H9 (cell line): ENCODE results near the gene ETV7. TPM values are rescaled to one million over a fixed set of nuclear protein-coding genes. Genes with fewer than 3 reads are reported as not detected.

ENCODE experiments used
- DNase-seq: peaks from one replicate; pipeline ENCODE4 v3.0.0-alpha.2; 2017
- H2AFZ ChIP-seq: one replicate; pipeline ENCODE4 v1.6.1; 2013; ENCODE audit warnings: mild to moderate bottlenecking, low read length, control low read depth, moderate library complexity
- H2AK5ac ChIP-seq: 2 replicates; pipeline ENCODE4 v1.6.1; 2013; ENCODE audit warnings: low read length, control low read depth, mixed read lengths; ENCODE audit not compliant: insufficient read length
- H2BK120ac ChIP-seq: one replicate; pipeline ENCODE4 v1.6.1; 2013; ENCODE audit warnings: low read depth, mild to moderate bottlenecking, low read length, control low read depth, inconsistent platforms; ENCODE audit not compliant: poor library complexity, severe bottlenecking
- H2BK12ac ChIP-seq: 2 replicates; pipeline ENCODE4 v1.6.1; 2013; ENCODE audit warnings: low read length, control low read depth, mixed read lengths, low read depth; ENCODE audit not compliant: insufficient read length
- H2BK15ac ChIP-seq: 2 replicates; pipeline ENCODE4 v1.6.1; 2013; ENCODE audit warnings: low read depth, low read length, control low read depth
- H2BK20ac ChIP-seq: one replicate; pipeline ENCODE4 v1.6.1; 2013; ENCODE audit warnings: low read depth, mild to moderate bottlenecking, low read length, control low read depth, inconsistent platforms; ENCODE audit not compliant: poor library complexity, severe bottlenecking
- H2BK5ac ChIP-seq: 2 replicates; pipeline ENCODE4 v1.6.1; 2013; ENCODE audit warnings: low read length, control low read depth, mixed read lengths; ENCODE audit not compliant: insufficient read length
- H3K14ac ChIP-seq: 2 replicates; pipeline ENCODE4 v1.6.1; 2013; ENCODE audit warnings: low read length, control low read depth; ENCODE audit not compliant: insufficient read depth
- H3K18ac ChIP-seq: 2 replicates; pipeline ENCODE4 v1.6.1; 2013; ENCODE audit warnings: low read depth, mild to moderate bottlenecking, mixed read lengths, low read length, control low read depth; ENCODE audit not compliant: insufficient read length
- H3K23ac ChIP-seq: 2 replicates; pipeline ENCODE4 v1.6.1; 2013; ENCODE audit warnings: low read length, control low read depth, mixed read lengths, low read depth; ENCODE audit not compliant: insufficient read length
- H3K23me2 ChIP-seq: 2 replicates; pipeline ENCODE4 v1.6.1; 2013; ENCODE audit warnings: low read depth, mild to moderate bottlenecking, mixed read lengths, low read length, control low read depth; ENCODE audit not compliant: insufficient read length, poor library complexity, severe bottlenecking
- H3K27ac ChIP-seq: 2 replicates; pipeline ENCODE4 v1.5.1; 2013; ENCODE audit warnings: low read length, control low read depth, mixed read lengths, low read depth; ENCODE audit not compliant: insufficient read length
- H3K27me3 ChIP-seq: 2 replicates; pipeline ENCODE4 v1.6.1; 2013; ENCODE audit warnings: low read length, control low read depth, inconsistent platforms; ENCODE audit not compliant: insufficient read depth
- H3K4ac ChIP-seq: 2 replicates; pipeline ENCODE4 v1.6.1; 2013; ENCODE audit warnings: low read depth, mild to moderate bottlenecking, control low read depth, inconsistent platforms, low read length, moderate library complexity
- H3K4me1 ChIP-seq: 2 replicates; pipeline ENCODE4 v1.6.1; 2013; ENCODE audit warnings: low read length, control low read depth, inconsistent platforms; ENCODE audit not compliant: insufficient read depth
- H3K4me2 ChIP-seq: 2 replicates; pipeline ENCODE4 v1.6.1; 2013; ENCODE audit warnings: low read length, control low read depth, mixed read lengths; ENCODE audit not compliant: insufficient read length, insufficient read depth
- H3K56ac ChIP-seq: 2 replicates; pipeline ENCODE4 v1.6.1; 2013; ENCODE audit warnings: low read depth, mild to moderate bottlenecking, mixed read lengths, low read length, control low read depth; ENCODE audit not compliant: insufficient read length
- H3K79me1 ChIP-seq: 2 replicates; pipeline ENCODE4 v1.6.1; 2013; ENCODE audit warnings: low read depth, mild to moderate bottlenecking, moderate library complexity, low read length, control low read depth, inconsistent platforms; ENCODE audit not compliant: insufficient read depth, poor library complexity, severe bottlenecking
- H3K79me2 ChIP-seq: 2 replicates; pipeline ENCODE4 v1.6.1; 2013; ENCODE audit warnings: low read length, control low read depth, inconsistent platforms; ENCODE audit not compliant: insufficient read depth
- H3K9ac ChIP-seq: 2 replicates; pipeline ENCODE4 v1.6.1; 2013; ENCODE audit warnings: low read length, control low read depth, mixed read lengths; ENCODE audit not compliant: insufficient read length; ENCODE audit errors: extremely low read depth
- H3K9me3 ChIP-seq: one replicate; pipeline ENCODE4 v1.6.1; 2013; ENCODE audit warnings: low read depth, low read length, inconsistent platforms; ENCODE audit not compliant: control insufficient read depth
- H3T11ph ChIP-seq: one replicate; pipeline ENCODE4 v1.6.1; 2013; ENCODE audit warnings: mild to moderate bottlenecking, low read length, control low read depth, inconsistent platforms
- H4K20me1 ChIP-seq: one replicate; pipeline ENCODE4 v1.6.1; 2013; ENCODE audit not compliant: control insufficient read depth, insufficient read length, insufficient read depth
- H4K5ac ChIP-seq: 2 replicates; pipeline ENCODE4 v1.6.1; 2013; ENCODE audit warnings: low read depth, mild to moderate bottlenecking, mixed read lengths, low read length, control low read depth; ENCODE audit not compliant: insufficient read length
- H4K8ac ChIP-seq: replicated peaks from 2 replicates; pipeline ENCODE4 v1.6.1; 2013; ENCODE audit warnings: low read length, control low read depth, mixed read lengths, low read depth; ENCODE audit not compliant: insufficient read length
- H4K91ac ChIP-seq: 2 replicates; pipeline ENCODE4 v1.6.1; 2013; ENCODE audit warnings: low read depth, mild to moderate bottlenecking, moderate library complexity, mixed read lengths, low read length, control low read depth; ENCODE audit not compliant: insufficient read length
- H3K27ac Mint-ChIP-seq, 3 experiments: 2 replicates in 2 of 3; 3 replicates in 1 of 3; pipeline ENCODE4 v1.8.0; 2020 to 2021; ENCODE audit warnings: mixed read lengths in 3 of 3, mild to moderate bottlenecking in 1 of 3, moderate library complexity in 1 of 3
- H3K27me3 Mint-ChIP-seq: 2 replicates; pipeline ENCODE4 v1.8.0; 2021; ENCODE audit warnings: low read depth, mild to moderate bottlenecking, moderate library complexity, mixed read lengths
- H3K36me3 Mint-ChIP-seq, 3 experiments: 2 replicates in 2 of 3; 3 replicates in 1 of 3; pipeline ENCODE4 v1.8.0; 2020 to 2021; ENCODE audit warnings: low read depth in 3 of 3, mixed read lengths in 3 of 3; ENCODE audit not compliant: insufficient read depth in 1 of 3
- H3K4me1 Mint-ChIP-seq, 2 experiments: 2 replicates each; pipeline ENCODE4 v1.8.0; 2020; ENCODE audit warnings: mixed read lengths in 2 of 2
- H3K4me3 Mint-ChIP-seq, 2 experiments: 2 replicates in 1 of 2; 3 replicates in 1 of 2; pipeline ENCODE4 v1.8.0; 2020 to 2021; ENCODE audit warnings: mild to moderate bottlenecking in 2 of 2, mixed read lengths in 2 of 2, moderate library complexity in 1 of 2
- H3K9me3 Mint-ChIP-seq, 2 experiments: 2 replicates in 1 of 2; 3 replicates in 1 of 2; pipeline ENCODE4 v1.8.0; 2020; ENCODE audit warnings: mild to moderate bottlenecking in 2 of 2, mixed read lengths in 2 of 2, moderate library complexity in 1 of 2
- WGBS: extraction: QIAGEN DNeasy Blood & Tissue Kit; methylation state at CpG from one replicate; pipeline ENCODE4 v1.1.7; 2013; ENCODE audit warnings: missing lambda C conversion rate, low lambda C conversion rate, mixed read lengths; ENCODE audit not compliant: insufficient read length; ENCODE audit errors: extremely low coverage; 5-methylcytosine and 5-hydroxymethylcytosine counted together
- total RNA-seq: library from RNA; stranded (reverse); gene quantifications from 2 replicates; pipeline ENCODE4 v1.2.1, GENCODE V29; 2021
- TF ChIP-seq, protein P1 (sequence below): fragments of 200-600 bp; sonication (generic); conservative IDR thresholded peaks from 3 replicates; pipeline ENCODE4 v1.8.0; 2021; ENCODE audit warnings: antibody characterized with exemption, mild to moderate bottlenecking

ETV7 gene
- total RNA-seq, 1 experiment from 2014 or later, result 0.92 TPM

DNA sequence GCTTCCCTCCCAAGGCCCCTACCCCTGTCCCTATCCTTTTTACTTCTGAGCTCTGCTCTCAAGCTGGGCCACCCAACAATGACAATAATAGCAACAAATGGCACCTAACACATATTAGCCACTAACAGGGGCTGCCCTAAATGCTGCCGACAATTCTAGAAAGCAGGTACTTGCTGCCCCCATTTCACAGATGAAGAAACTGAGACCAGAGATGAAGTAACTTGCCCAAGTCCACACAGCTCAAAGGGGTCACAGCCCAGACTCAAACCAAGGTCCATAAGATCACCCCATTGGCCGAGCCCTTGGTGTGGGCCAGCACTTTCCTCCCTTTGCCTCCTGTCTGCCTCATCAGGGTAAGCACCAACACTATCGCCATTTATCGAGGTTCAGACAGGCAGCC is 62.8 kb downstream of the ETV7 start:
- peaks cover 4% of the 10 kb centered on the region for H3K27me3 Mint-ChIP-seq
- no peak overlapping the region for H3K23ac ChIP-seq
- H3K79me2 ChIP-seq, result no peaks in the 10 kb centered on the region
- H3K9me3 ChIP-seq, result no peaks in the 10 kb centered on the region
- no peaks in the 10 kb centered on the region for H3K79me1 ChIP-seq
- no peak overlapping the region for H3K27ac Mint-ChIP-seq
- H3K23me2 ChIP-seq, result no peaks in the 10 kb centered on the region
- H3K9me3 Mint-ChIP-seq, result no peaks in the 10 kb centered on the region; a peak in 1 of 5 replicates
- no peak overlapping the region for H2BK120ac ChIP-seq
- H3T11ph ChIP-seq, result no peak overlapping the region
- no peak overlapping the region for H2AFZ ChIP-seq
- no peak for DNase-seq
- no peak overlapping the region for H3K56ac ChIP-seq
- H3K27me3 ChIP-seq, result no peaks in the 10 kb centered on the region
- H4K91ac ChIP-seq, result no peak overlapping the region
- H3K27ac ChIP-seq, result no peak overlapping the region
- TF ChIP-seq, protein P1, sequence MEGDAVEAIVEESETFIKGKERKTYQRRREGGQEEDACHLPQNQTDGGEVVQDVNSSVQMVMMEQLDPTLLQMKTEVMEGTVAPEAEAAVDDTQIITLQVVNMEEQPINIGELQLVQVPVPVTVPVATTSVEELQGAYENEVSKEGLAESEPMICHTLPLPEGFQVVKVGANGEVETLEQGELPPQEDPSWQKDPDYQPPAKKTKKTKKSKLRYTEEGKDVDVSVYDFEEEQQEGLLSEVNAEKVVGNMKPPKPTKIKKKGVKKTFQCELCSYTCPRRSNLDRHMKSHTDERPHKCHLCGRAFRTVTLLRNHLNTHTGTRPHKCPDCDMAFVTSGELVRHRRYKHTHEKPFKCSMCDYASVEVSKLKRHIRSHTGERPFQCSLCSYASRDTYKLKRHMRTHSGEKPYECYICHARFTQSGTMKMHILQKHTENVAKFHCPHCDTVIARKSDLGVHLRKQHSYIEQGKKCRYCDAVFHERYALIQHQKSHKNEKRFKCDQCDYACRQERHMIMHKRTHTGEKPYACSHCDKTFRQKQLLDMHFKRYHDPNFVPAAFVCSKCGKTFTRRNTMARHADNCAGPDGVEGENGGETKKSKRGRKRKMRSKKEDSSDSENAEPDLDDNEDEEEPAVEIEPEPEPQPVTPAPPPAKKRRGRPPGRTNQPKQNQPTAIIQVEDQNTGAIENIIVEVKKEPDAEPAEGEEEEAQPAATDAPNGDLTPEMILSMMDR, result no peak
- H3K4me2 ChIP-seq, result no peak overlapping the region
- no peak overlapping the region for H4K5ac ChIP-seq
- no peak overlapping the region for H2BK12ac ChIP-seq
- no CpG with 5 or more reads among the region's 4 CpGs for WGBS
- no peaks in the 10 kb centered on the region for H3K4me1 ChIP-seq
- H3K18ac ChIP-seq, result no peak overlapping the region
- no peak overlapping the region for H2AK5ac ChIP-seq
- H4K8ac ChIP-seq, result no peak overlapping the region
- H2BK5ac ChIP-seq, result no peak overlapping the region
- H2BK20ac ChIP-seq, result no peak overlapping the region
- no peak overlapping the region for H3K4me3 Mint-ChIP-seq
- H4K20me1 ChIP-seq, result no peaks in the 10 kb centered on the region
- peaks cover 29 to 52% of the 10 kb centered on the region in 2 experiments for H3K4me1 Mint-ChIP-seq
- H3K9ac ChIP-seq, result no peak overlapping the region
- H3K14ac ChIP-seq, result no peak overlapping the region
- H3K4ac ChIP-seq, result no peak overlapping the region
- no peak overlapping the region for H2BK15ac ChIP-seq
- H3K36me3 Mint-ChIP-seq, result no peaks in the 10 kb centered on the region
